ENCODE data around the gene OBSCN.

OBSCN gene

DNA sequence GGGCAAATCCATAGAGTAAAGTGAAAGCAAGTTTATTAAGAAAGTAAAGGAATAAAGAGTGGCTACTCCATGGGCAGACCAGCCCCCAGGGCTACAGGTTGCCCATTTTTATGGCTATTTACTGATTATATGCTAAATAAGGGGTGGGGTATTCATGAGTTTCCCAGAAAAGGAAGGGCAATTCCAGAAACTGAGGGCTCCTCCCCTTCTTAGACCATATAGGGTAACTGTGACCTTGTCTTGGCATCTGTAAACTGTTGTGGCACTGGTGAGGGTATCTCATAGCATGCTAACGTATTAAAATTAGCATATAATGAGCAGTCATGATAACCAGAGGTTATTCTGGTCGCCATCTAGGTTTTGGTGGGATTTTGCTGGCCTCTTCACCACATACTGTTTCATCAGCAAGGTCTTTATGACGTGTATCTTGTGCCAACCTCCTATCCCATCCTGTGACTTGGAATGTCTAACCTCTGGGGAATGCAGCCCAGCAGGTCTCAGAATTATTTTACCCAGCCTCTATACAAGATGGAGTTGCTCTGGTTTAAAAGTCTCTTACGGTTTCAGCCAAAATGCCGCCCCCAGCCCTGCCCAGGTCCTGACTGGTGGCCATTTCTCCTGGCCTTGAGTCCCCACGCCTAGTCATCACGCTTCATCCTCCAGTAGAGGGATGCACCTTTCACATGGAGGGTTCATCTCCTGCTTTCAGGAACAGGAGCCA is 209.8 kb downstream of the OBSCN start:
- in situ Hi-C loops (cut with HindIII; ENCODE audit: low pct_ligation_motif_present, low pct_unique_long_range_greater_than_20kb, low sequenced_read_pairs): no loop called here
- DNase-seq: no peak

DNA sequence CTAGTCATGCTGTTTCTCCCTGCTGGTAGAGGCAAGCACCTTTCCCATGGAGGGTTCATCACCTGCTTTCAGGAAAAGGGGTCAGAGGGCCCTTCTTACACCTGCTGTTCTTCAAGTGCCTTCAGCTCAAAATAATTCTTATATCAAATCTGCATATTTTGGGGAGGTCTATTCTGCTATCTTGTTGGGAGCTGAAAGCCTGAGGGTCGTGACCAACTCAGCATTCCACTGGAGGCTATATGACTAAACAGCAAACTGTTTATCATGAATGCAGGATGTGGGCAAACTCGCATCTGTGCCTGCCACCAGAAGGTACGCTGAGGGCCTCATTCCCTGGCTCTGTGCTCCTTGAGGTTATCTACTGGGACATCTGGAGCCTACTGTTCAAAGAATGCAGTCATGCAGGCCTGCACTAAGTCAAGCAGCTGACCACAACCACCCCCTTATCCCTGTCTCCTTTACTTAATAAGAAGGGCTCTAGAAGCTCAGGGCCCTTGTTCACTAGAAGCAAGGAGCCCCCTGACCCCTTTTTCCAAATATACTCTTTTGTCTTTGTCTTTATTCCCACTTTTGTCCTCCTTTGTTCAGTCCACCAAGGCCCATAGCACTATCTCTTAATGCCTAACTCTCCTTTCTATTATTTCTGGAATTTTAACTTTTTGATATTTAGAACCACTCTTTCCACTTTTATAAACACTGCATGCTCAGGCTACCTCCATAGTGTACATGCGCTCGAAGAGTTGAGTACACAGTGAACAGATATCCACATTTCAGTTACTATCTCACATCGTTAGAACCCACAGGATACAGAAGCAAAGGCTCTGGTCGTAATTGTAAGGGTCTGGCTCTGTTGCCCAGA is 213.4 kb downstream of the OBSCN start:
- in situ Hi-C loops (cut with HindIII; ENCODE audit: low pct_ligation_motif_present, low pct_unique_long_range_greater_than_20kb, low sequenced_read_pairs): no loop called here
- peak; percentile 25 for DNase-seq

DNA sequence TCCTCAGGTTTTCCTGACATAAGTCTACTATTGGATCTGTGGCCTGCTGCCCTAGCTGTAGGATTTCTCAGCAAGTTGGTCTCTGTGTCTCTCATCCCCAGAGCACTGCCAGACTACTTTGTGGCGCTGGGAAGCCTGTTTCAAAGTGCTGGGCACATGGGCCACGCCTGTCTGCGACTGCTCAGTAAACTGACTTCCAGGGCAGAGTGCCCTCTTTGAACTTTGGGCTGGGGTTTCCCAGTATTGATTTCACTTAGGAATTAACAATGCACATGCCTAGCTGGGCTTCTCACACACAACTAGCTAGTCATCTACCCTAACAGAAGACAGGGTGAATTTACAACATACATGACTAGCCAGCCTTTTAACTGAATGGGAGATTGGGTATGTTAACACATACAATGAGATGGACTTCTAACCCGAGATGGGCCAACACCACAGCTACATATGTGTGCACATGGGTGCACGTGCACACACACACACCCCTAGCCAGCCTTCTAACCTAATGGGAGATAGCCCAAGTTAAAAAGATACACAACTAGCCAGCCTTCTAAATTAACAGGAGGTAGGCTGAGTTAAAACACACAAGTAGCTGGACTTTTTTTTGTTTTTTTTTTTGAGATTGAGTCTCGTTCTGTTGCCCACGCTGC is 215.7 kb downstream of the OBSCN start:
- DNase-seq: no peak
- in situ Hi-C loops (cut with HindIII; ENCODE audit: low pct_ligation_motif_present, low pct_unique_long_range_greater_than_20kb, low sequenced_read_pairs): no loop called here

DNA sequence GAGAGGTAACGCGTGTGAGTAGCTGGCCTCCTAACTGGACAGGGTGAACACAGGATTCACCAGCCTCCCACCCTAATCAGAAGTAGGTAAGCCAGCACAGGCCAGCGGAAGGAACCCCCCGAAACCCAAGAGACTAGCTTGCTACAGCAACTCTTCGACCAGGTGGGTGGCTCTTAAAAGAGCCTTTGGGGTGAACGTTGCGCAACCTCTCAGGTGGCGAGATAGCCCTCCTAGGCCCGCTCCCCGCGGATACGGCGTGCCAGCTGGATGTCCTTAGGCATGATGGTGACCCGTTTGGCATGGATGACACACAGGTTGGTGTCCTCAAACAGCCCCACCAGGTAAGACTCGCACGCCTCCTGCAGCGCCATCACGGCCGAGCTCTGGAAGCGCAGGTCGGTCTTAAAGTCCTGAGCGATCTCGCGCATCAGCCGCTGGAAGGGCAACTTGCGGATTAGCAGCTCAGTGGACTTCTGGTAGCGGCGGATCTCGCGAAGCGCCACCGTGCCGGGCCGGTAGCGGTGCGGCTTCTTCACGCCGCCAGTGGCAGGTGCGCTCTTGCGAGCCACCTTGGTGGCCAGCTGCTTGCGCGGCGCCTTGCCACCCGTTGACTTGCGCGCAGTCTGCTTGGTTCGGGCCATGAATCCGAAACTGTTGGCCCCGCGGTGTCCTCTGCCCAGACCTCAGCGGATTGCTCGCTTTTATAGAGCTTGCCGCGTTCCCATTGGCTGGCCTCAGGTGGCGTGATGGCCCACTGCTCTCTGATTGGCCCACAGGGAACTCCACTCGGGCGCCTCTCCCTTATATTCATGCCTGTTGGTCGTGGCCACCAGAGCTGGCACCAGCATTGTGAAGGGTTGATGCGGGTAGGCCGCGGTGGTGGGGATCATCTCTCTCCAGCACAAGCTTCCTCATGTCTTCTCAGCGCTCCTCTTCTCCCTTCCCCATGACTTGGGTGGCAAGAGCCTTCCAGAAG is 217.1 kb downstream of the OBSCN start:
- no peak for DNase-seq
- in situ Hi-C loops (cut with HindIII; ENCODE audit: low pct_ligation_motif_present, low pct_unique_long_range_greater_than_20kb, low sequenced_read_pairs): no loop called here

DNA sequence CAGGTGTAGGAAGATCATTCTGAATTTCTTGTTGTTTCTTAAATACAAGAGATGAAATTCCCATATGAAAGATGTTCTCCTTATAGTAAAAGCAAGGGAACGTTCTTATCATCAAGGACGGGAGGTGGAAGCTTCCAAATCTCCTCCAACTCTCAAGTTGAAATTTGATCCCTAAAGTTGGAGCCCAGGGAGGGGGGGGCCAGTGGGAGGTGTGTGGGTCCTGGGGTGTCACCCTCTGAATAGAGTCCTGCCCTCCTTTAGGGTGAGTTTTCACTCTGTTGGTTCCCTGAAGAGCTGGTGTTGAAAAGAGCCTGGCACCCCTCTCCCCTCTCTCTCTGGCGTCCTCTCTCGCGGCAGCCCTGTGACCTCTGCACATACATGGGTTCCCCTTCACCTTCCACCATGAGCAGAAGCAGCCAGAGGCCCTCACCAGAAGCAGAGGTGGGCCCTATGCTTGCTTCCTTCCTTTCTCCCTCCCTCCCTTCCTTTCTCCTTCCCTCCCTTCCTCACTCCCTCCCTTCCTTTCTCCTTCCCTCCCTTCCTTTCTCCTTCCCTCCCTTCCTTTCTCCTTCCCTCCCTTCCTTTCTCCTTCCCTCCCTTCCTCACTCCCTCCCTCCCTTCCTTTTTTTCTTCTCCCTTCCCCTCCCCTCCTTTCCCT is 218.8 kb downstream of the OBSCN start:
- in situ Hi-C loops (cut with HindIII; ENCODE audit: low pct_ligation_motif_present, low pct_unique_long_range_greater_than_20kb, low sequenced_read_pairs): no loop called here
- DNase-seq: no peak

DNA sequence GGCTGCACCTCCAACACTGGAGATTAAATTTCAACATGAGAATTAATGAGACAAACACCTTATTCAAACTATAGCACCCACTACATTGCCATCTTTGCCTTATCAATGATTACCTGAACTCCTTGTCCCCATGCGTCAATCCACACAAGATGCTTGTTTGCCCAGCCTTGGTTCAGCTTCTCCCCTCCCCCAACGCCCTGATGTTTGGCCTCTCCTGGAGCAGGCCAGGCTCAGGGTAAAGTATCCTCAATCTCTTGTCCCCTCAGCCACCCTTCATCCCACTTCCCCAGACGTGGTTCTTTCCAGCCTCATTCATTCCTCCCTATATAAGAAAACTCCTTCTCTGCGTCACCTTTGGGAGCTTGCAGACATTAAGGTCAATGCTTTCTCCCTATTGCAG is 220.6 kb downstream of the OBSCN start:
- in situ Hi-C loops (cut with HindIII; ENCODE audit: low pct_ligation_motif_present, low pct_unique_long_range_greater_than_20kb, low sequenced_read_pairs): no loop called here
- DNase-seq: no peak
